Dermis microvascular lymphatic vessel endothelial cell (primary cell): Measurements from ENCODE around the gene RNU1-3. TPM values are rescaled to one million over a fixed set of nuclear protein-coding genes. Genes with fewer than 3 reads are reported as not detected.
"Not testable (repeated sequence)": the region's sequence is repeated elsewhere in the genome, so short reads cannot be mapped to it uniquely, and the experiment has no call there.

Source experiments
- DNase-seq, 2 donors: peaks; one replicate each; pipeline versions ENCODE4 v3.0.0 to v3.0.0-alpha.2; 2010; ENCODE audit warnings: low read depth in 2 of 2
- total RNA-seq: library from RNA; depleted of rRNA; stranded (reverse); fragments of >200 nt; gene quantifications from 2 replicates; pipeline ENCODE4 v1.2.1, GENCODE V29; 2014

The RNU1-3 gene
- total RNA-seq, 1 donor from 2014 or later, result under 0.01 TPM

- not testable (repeated sequence) for DNase-seq
These were observed 27.4 kb downstream of the RNU1-3 start for GRCh38 chr1:16639091-16640031.

- not testable (repeated sequence) for DNase-seq
These were observed 28.6 kb downstream of the RNU1-3 start for GRCh38 chr1:16637941-16638778.

- not testable (repeated sequence) for DNase-seq
These were observed 30.1 kb downstream of the RNU1-3 start for GRCh38 chr1:16636551-16637195.

GRCh38 chr1:16635959-16636358 lies 30.8 kb downstream of the RNU1-3 start:
- not testable (repeated sequence) for DNase-seq

- not testable (repeated sequence) for DNase-seq
These were observed 33.0 kb downstream of the RNU1-3 start for GRCh38 chr1:16633540-16634282.

- not testable (repeated sequence) for DNase-seq
These were observed 34.5 kb downstream of the RNU1-3 start for GRCh38 chr1:16632044-16632850.

- no peak for DNase-seq
These were observed 35.3 kb downstream of the RNU1-3 start for GRCh38 chr1:16631248-16632043.

GRCh38 chr1:16630661-16631247 lies 36.0 kb downstream of the RNU1-3 start:
- no peak for DNase-seq

GRCh38 chr1:16629916-16630530 lies 36.7 kb downstream of the RNU1-3 start:
- not testable (repeated sequence) for DNase-seq

- DNase-seq, result no peak
These were observed 38.2 kb downstream of the RNU1-3 start for GRCh38 chr1:16628361-16629111.

- DNase-seq, result not testable (repeated sequence)
These were observed 40.3 kb downstream of the RNU1-3 start for GRCh38 chr1:16626409-16626983.

- DNase-seq, result no peak
These were observed 41.0 kb downstream of the RNU1-3 start for GRCh38 chr1:16625497-16626408.

GRCh38 chr1:16623812-16624719 lies 42.7 kb downstream of the RNU1-3 start:
- DNase-seq, result not testable (repeated sequence)

GRCh38 chr1:16623337-16623736 lies 43.4 kb downstream of the RNU1-3 start:
- not testable (repeated sequence) for DNase-seq

- not testable (repeated sequence) for DNase-seq
These were observed 45.0 kb downstream of the RNU1-3 start for GRCh38 chr1:16621681-16622315.
